H1 (cell line): Measurements from ENCODE around the gene DLX4. TPM values are rescaled to one million over a fixed set of nuclear protein-coding genes. Genes with fewer than 3 reads are reported as not detected.

Source experiments
- CBX5 ChIP-seq: fragments of 300-800, 300-1000 bp; sonication (generic); IDR thresholded peaks from 2 replicates; pipeline ENCODE4 v1.7.1; 2016; ENCODE audit warnings: antibody characterized with exemption, low read length, low read depth
- CHD1 ChIP-seq: IDR thresholded peaks from 2 replicates; pipeline ENCODE4 v1.6.1; 2012; ENCODE audit warnings: low read depth, low read length, improper control_type of control experiment
- CTBP2 ChIP-seq: IDR thresholded peaks from 2 replicates; pipeline ENCODE4 v1.7.0; 2011; ENCODE audit warnings: borderline replicate concordance, mild to moderate bottlenecking, moderate library complexity, mixed read lengths, low read length; ENCODE audit not compliant: insufficient read depth, insufficient read length
- CTCF ChIP-seq, 3 experiments: IDR thresholded peaks; 1 replicate in 2 of 3; 2 replicates in 1 of 3; pipeline versions ENCODE4 v1.5.1 to v1.6.1; 2011; ENCODE audit warnings: low read length in 3 of 3, mild to moderate bottlenecking in 3 of 3, inconsistent platforms in 2 of 3, low read depth in 1 of 3, moderate library complexity in 1 of 3; ENCODE audit not compliant: insufficient read depth in 1 of 3; ENCODE audit errors: control extremely low read depth in 1 of 3
- GTF2F1 ChIP-seq: IDR thresholded peaks from 2 replicates; pipeline ENCODE4 v1.6.1; 2012; ENCODE audit warnings: low read depth, low read length, improper control_type of control experiment, borderline replicate concordance
- POLR2A ChIP-seq, 2 experiments: IDR thresholded peaks; 1 replicate in 1 of 2; 2 replicates in 1 of 2; pipeline ENCODE4 v1.6.1; 2011; ENCODE audit warnings: low read depth in 2 of 2, low read length in 2 of 2, mild to moderate bottlenecking in 2 of 2; ENCODE audit errors: control extremely low read depth in 1 of 2
- SIRT6 ChIP-seq: IDR thresholded peaks from one replicate; pipeline ENCODE4 v1.7.1; 2012; ENCODE audit warnings: low read length, inconsistent platforms
- polyA plus RNA-seq, 7 experiments: library from polyadenylated mRNA; depleted of rRNA in 3 of 7; stranded (reverse) in 5 of 7; unstranded in 2 of 7; fragments of >200 nt in 5 of 7; fragments of 200-250 nt in 2 of 7; gene quantifications; 1 replicate in 5 of 7; 2 replicates in 1 of 7; 4 replicates in 1 of 7; pipeline versions ENCODE4 v1.2.1 to v1.2.3, GENCODE V29; 2011 to 2013; ENCODE audit warnings: missing spikeins in 2 of 7, mixed read lengths in 2 of 7
- total RNA-seq: library from RNA; stranded (reverse); fragmentation: NEBNext Ultra II Directional; extraction: Animal tissue kit (Norgen Biotek cat#: 25700); gene quantifications from 2 replicates; pipeline ENCODE4 v1.2.1, GENCODE V29; 2021

Gene DLX4
- total and polyA plus RNA-seq, 2 of the 8 experiments (the other 6 are each of a cell fraction or from before 2014, with no cell fraction given): 0.67 to 0.80 TPM

- TF ChIP-seq CTCF (IDR thresholded peaks at IDR 0.05; ENCODE audit: control extremely low read depth in 1 of 3, insufficient read depth in 1 of 3, low read depth in 1 of 3, low read length in 3 of 3) (no peak), CTBP2 (no peak), POLR2A (IDR thresholded peaks at IDR 0.05; ENCODE audit: control extremely low read depth in 1 of 2, low read depth in 2 of 2, low read length in 2 of 2) (no peak), CHD1 (no peak), SIRT6 (no peak), GTF2F1 (no peak), CBX5 (no peak)
Measured at GRCh38 chr17:50021681-50022370, 52.8 kb downstream of the DLX4 start (continued).
